Neural cell (in vitro differentiated cells): ENCODE data around the gene FFAR2. TPM values are rescaled to one million over a fixed set of nuclear protein-coding genes. Genes with fewer than 3 reads are reported as not detected.

ENCODE experiments used
- H2AFZ ChIP-seq: fragments of 200-600, 300-800 bp; sonication (generic), shearing (Covaris generic); 2 replicates; pipeline ENCODE4 v1.6.0; 2014; ENCODE audit warnings: low read depth, mild to moderate bottlenecking, antibody characterized with exemption, low read length, moderate library complexity
- H3F3A ChIP-seq: fragments of 200-600 bp; shearing (Covaris generic); 2 replicates; pipeline ENCODE4 v1.6.1; 2016; ENCODE audit warnings: mild to moderate bottlenecking, moderate library complexity, mixed read lengths, antibody characterized with exemption, low read length; ENCODE audit not compliant: insufficient read depth, poor library complexity, severe bottlenecking
- H3K27ac ChIP-seq: fragments of 200-600, 300-800 bp; sonication (generic), shearing (Covaris generic); 2 replicates; pipeline ENCODE4 v1.5.1; 2014; ENCODE audit warnings: mild to moderate bottlenecking, low read length, moderate library complexity
- H3K27me3 ChIP-seq: fragments of 300-800, 200-600 bp; sonication (generic), shearing (Covaris generic); 2 replicates; pipeline ENCODE4 v1.6.0; 2014; ENCODE audit warnings: mild to moderate bottlenecking, low read depth, low read length, moderate library complexity; ENCODE audit not compliant: insufficient read depth
- H3K36me3 ChIP-seq: fragments of 300-800, 200-600 bp; sonication (generic), shearing (Covaris generic); 2 replicates; pipeline ENCODE4 v1.5.1; 2014; ENCODE audit warnings: mild to moderate bottlenecking, antibody characterized with exemption, low read length, moderate library complexity; ENCODE audit not compliant: insufficient read depth
- H3K4me2 ChIP-seq: fragments of 300-800, 200-600 bp; sonication (generic), shearing (Covaris generic); 2 replicates; pipeline ENCODE4 v1.6.0; 2014; ENCODE audit warnings: mild to moderate bottlenecking, low read length
- H3K4me3 ChIP-seq: fragments of 300-800, 200-600 bp; sonication (generic), shearing (Covaris generic); 2 replicates; pipeline ENCODE4 v1.5.1; 2014; ENCODE audit warnings: mild to moderate bottlenecking, low read length, moderate library complexity
- H3K79me2 ChIP-seq: fragments of 200-600 bp; shearing (Covaris generic); replicated peaks from 2 replicates; pipeline ENCODE4 v1.6.0; 2014; ENCODE audit warnings: mild to moderate bottlenecking, low read length, moderate library complexity; ENCODE audit not compliant: insufficient read depth
- H3K9ac ChIP-seq: fragments of 300-800, 200-600 bp; sonication (generic), shearing (Covaris generic); 2 replicates; pipeline ENCODE4 v1.6.1; 2016; ENCODE audit warnings: mild to moderate bottlenecking, low read length, mixed read lengths
- H3K9me2 ChIP-seq: fragments of 200-600 bp; shearing (Covaris generic); 2 replicates; pipeline ENCODE4 v1.6.1; 2016; ENCODE audit warnings: mild to moderate bottlenecking, low read length, mixed read lengths; ENCODE audit not compliant: insufficient read depth
- H3K9me3 ChIP-seq: fragments of 200-600, 300-800 bp; sonication (generic), shearing (Covaris generic); 2 replicates; pipeline ENCODE4 v1.6.1; 2016; ENCODE audit warnings: mild to moderate bottlenecking, mixed run types, low read length, moderate library complexity, mixed read lengths
- H4K20me1 ChIP-seq: fragments of 200-600 bp; shearing (Covaris generic); 2 replicates; pipeline ENCODE4 v1.6.1; 2016; ENCODE audit warnings: mild to moderate bottlenecking, mixed run types; ENCODE audit not compliant: insufficient read depth
- CTCF ChIP-seq: fragments of 450-650 bp; IDR thresholded peaks from 2 replicates; pipeline ENCODE4 v1.5.1; 2014; ENCODE audit warnings: antibody characterized with exemption, mild to moderate bottlenecking, moderate library complexity; ENCODE audit not compliant: poor library complexity, severe bottlenecking
- EP300 ChIP-seq: fragments of 450-650 bp; conservative IDR thresholded peaks from 2 replicates; pipeline ENCODE4 v1.6.1; 2014; ENCODE audit warnings: antibody characterized with exemption, mild to moderate bottlenecking, moderate library complexity; ENCODE audit not compliant: poor library complexity, severe bottlenecking
- MXI1 ChIP-seq: fragments of 450-650 bp; conservative IDR thresholded peaks from 2 replicates; pipeline ENCODE4 v1.6.1; 2014; ENCODE audit warnings: antibody characterized with exemption, mild to moderate bottlenecking; ENCODE audit not compliant: poor library complexity, severe bottlenecking
- POLR2AphosphoS5 ChIP-seq: IDR thresholded peaks from 2 replicates; pipeline ENCODE4 v1.6.1; 2012
- RAD21 ChIP-seq: fragments of 450-650 bp; conservative IDR thresholded peaks from 2 replicates; pipeline ENCODE4 v1.6.1; 2014; ENCODE audit warnings: antibody characterized with exemption, mild to moderate bottlenecking, moderate library complexity
- REST ChIP-seq: IDR thresholded peaks from 2 replicates; pipeline ENCODE4 v1.6.1; 2012; ENCODE audit warnings: borderline replicate concordance
- SMC3 ChIP-seq: fragments of 450-650 bp; conservative IDR thresholded peaks from 2 replicates; pipeline ENCODE4 v1.6.1; 2014; ENCODE audit warnings: antibody characterized with exemption, mild to moderate bottlenecking, moderate library complexity; ENCODE audit not compliant: poor library complexity
- polyA plus RNA-seq: library from polyadenylated mRNA; depleted of rRNA; stranded (reverse); fragments of >200 nt; gene quantifications from 2 replicates; pipeline ENCODE4 v1.2.3, GENCODE V29; 2014

Gene FFAR2
- polyA plus RNA-seq, 1 donor from 2014 or later = not detected

GRCh38 chr19:35495107-35496064 lies 47.3 kb downstream of the FFAR2 start:
- no peaks in the 10 kb centered on the region for H3K9me3 ChIP-seq
- H4K20me1 ChIP-seq = no peaks in the 10 kb centered on the region
- H3K9me2 ChIP-seq = no peaks in the 10 kb centered on the region
- H3K79me2 ChIP-seq = no peaks in the 10 kb centered on the region
- H2AFZ ChIP-seq = no peak overlapping the region
- no peaks in the 10 kb centered on the region for H3F3A ChIP-seq
- no peak overlapping the region for H3K27ac ChIP-seq
- no peaks in the 10 kb centered on the region for H3K27me3 ChIP-seq
- no peak overlapping the region for H3K4me3 ChIP-seq
- no peak overlapping the region for H3K9ac ChIP-seq
- no peak overlapping the region for H3K4me2 ChIP-seq
- TF ChIP-seq EP300 (no peak), RAD21 (peak; percentile 60), POLR2AphosphoS5 (no peak), SMC3 (peak; percentile 75), CTCF (peak; percentile 71)
- no peaks in the 10 kb centered on the region for H3K36me3 ChIP-seq

GRCh38 chr19:35497406-35497805 lies 49.3 kb downstream of the FFAR2 start:
- Histone ChIP-seq H3K4me3 (no peak overlapping the region), H3K9me3 (no peaks in the 10 kb centered on the region), H4K20me1 (no peaks in the 10 kb centered on the region), H3K27me3 (no peaks in the 10 kb centered on the region), H3K36me3 (no peaks in the 10 kb centered on the region), H3K79me2 (no peaks in the 10 kb centered on the region), H3K4me2 (no peak overlapping the region), H3F3A (no peaks in the 10 kb centered on the region), H3K9ac (no peak overlapping the region), H3K9me2 (no peaks in the 10 kb centered on the region), H2AFZ (no peak overlapping the region), H3K27ac (no peak overlapping the region)
- TF ChIP-seq MXI1 = no peak
- no peak for TF ChIP-seq POLR2AphosphoS5
- TF ChIP-seq SMC3 = no peak
- no peak for TF ChIP-seq CTCF
- no peak for TF ChIP-seq EP300
- TF ChIP-seq REST = no peak
